ENCODE results near the gene CYP3A5. TPM values are rescaled to one million over a fixed set of nuclear protein-coding genes. Genes with fewer than 3 reads are reported as not detected.
"Not testable (repeated sequence)": the region's sequence is repeated elsewhere in the genome, so short reads cannot be mapped to it uniquely, and the experiment has no call there.

CYP3A5 gene
- total RNA-seq, 4 donors from 2014 or later, result 142 to 543 (median 383) TPM

DNA sequence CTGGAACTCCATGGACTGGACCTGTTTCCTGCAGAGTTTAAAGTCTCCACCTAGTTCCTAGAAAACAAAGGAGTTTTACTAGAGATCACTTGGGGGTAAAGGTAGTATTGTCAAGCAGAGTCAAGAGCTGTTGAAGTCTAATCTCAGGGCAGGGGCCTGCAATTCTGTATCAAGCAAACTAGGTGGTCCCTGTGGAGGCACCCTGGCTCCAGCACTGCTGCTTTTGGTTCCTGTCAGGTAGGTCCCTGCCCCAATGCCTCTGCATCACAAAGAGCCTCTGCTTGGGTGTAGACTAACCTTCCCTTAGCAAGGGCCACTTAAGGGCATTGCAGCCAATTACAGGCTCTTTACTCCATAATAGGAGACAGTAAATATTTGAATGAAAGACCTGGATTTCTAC is 40.5 kb downstream of the CYP3A5 start:
- H3K9me3 ChIP-seq, result no peaks in the 10 kb centered on the region
- TF ChIP-seq POLR2AphosphoS5 (IDR thresholded peaks at IDR 0.05), result no peak
- TF ChIP-seq POLR2A (IDR thresholded peaks at IDR 0.05), result no peak
- TF ChIP-seq, protein P1, sequence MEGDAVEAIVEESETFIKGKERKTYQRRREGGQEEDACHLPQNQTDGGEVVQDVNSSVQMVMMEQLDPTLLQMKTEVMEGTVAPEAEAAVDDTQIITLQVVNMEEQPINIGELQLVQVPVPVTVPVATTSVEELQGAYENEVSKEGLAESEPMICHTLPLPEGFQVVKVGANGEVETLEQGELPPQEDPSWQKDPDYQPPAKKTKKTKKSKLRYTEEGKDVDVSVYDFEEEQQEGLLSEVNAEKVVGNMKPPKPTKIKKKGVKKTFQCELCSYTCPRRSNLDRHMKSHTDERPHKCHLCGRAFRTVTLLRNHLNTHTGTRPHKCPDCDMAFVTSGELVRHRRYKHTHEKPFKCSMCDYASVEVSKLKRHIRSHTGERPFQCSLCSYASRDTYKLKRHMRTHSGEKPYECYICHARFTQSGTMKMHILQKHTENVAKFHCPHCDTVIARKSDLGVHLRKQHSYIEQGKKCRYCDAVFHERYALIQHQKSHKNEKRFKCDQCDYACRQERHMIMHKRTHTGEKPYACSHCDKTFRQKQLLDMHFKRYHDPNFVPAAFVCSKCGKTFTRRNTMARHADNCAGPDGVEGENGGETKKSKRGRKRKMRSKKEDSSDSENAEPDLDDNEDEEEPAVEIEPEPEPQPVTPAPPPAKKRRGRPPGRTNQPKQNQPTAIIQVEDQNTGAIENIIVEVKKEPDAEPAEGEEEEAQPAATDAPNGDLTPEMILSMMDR (IDR thresholded peaks at IDR 0.05), result no peak
- intact Hi-C loops (cut with DNase I; ENCODE audit: low total_unique reads), result no loop called here
- no peak for DNase-seq
- in situ Hi-C loops (cut with MboI; ENCODE audit: low pct_ligation_motif_present in 1 of 4, low pct_unique_long_range_greater_than_20kb in 1 of 4, low sequenced_read_pairs in 3 of 4), result no loop called here
- no peak overlapping the region for H3K27ac ChIP-seq
- H3K4me3 ChIP-seq, result no peak overlapping the region
- no peaks in the 10 kb centered on the region for H3K4me1 ChIP-seq
- no peaks in the 10 kb centered on the region for H3K27me3 ChIP-seq
- H3K36me3 ChIP-seq, result no peaks in the 10 kb centered on the region

DNA sequence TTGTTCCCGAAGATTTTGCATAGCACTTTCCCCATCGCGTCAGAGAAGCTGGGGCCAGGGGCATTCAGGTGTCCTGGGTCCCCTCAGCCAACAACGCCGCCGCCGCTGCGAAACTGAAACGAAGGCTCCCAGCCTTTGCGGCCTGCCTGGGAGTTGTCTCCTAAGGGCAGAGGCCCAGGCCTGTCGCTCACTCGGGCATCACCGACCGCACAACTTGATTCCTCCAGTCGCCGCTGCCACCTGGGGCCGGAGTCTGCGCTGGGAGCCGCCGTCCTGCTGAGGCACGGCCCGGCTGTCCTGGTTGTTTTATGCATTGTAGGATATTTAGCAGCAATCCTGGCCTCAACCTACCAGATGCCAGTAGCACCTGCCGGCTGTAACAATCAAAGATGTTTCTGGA is 41.1 kb downstream of the CYP3A5 start:
- whole genome bisulfite sequencing, 2 donors (ENCODE audit: low coverage in 1 of 2), result 96% methylated on average over 23 of the region's 23 CpGs; no CpG with 5 or more reads in 1 of the 2 donors
- in situ Hi-C loops (cut with MboI; ENCODE audit: low pct_ligation_motif_present in 1 of 4, low pct_unique_long_range_greater_than_20kb in 1 of 4, low sequenced_read_pairs in 3 of 4), result no loop called here
- intact Hi-C loops (cut with DNase I; ENCODE audit: low total_unique reads), result no loop called here

DNA sequence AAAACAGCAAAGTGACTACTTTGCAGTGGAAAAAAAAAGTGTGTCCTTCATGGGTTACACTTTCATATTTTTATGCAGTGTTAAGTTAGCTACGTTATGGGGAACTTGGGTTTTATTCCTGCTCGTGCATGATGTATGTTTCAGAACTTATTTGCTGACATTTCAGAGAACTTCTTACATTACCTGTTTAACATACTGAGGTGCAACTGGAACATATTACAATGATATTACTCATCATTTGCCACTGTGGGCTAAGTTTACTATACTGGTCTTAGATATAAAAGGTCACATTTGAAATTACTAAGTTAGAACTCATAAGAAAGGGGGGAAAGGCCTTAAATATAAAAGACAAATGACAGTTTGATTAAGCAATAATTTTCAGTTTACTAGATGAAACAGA is 42.4 kb downstream of the CYP3A5 start:
- H3K36me3 ChIP-seq; H3K9me3 ChIP-seq; intact Hi-C loops (cut with DNase I; ENCODE audit: low total_unique reads); H3K27me3 ChIP-seq; H3K27ac ChIP-seq; DNase-seq; H3K4me3 ChIP-seq; in situ Hi-C loops (cut with MboI; ENCODE audit: low pct_ligation_motif_present in 1 of 4, low pct_unique_long_range_greater_than_20kb in 1 of 4, low sequenced_read_pairs in 3 of 4); H3K4me1 ChIP-seq: not testable (repeated sequence)
- WGBS, 2 donors (ENCODE audit: low coverage in 1 of 2), result 79 to 82% methylated on average over 2 of the region's 2 CpGs

More for the DNA sequence above, 41.1 kb downstream of the CYP3A5 start:
- no peak overlapping the region for H3K4me3 ChIP-seq
- DNase-seq, result no peak
- H3K27ac ChIP-seq, result no peak overlapping the region
- no peaks in the 10 kb centered on the region for H3K27me3 ChIP-seq
- H3K4me1 ChIP-seq, result no peaks in the 10 kb centered on the region
- H3K36me3 ChIP-seq, result no peaks in the 10 kb centered on the region
- TF ChIP-seq, protein P1 (IDR thresholded peaks at IDR 0.05), result no peak
- TF ChIP-seq EP300 (IDR thresholded peaks at IDR 0.05; ENCODE audit: low read depth) (no peak), POLR2A (IDR thresholded peaks at IDR 0.05) (no peak), POLR2AphosphoS5 (IDR thresholded peaks at IDR 0.05) (no peak)
- no peaks in the 10 kb centered on the region for H3K9me3 ChIP-seq

DNA sequence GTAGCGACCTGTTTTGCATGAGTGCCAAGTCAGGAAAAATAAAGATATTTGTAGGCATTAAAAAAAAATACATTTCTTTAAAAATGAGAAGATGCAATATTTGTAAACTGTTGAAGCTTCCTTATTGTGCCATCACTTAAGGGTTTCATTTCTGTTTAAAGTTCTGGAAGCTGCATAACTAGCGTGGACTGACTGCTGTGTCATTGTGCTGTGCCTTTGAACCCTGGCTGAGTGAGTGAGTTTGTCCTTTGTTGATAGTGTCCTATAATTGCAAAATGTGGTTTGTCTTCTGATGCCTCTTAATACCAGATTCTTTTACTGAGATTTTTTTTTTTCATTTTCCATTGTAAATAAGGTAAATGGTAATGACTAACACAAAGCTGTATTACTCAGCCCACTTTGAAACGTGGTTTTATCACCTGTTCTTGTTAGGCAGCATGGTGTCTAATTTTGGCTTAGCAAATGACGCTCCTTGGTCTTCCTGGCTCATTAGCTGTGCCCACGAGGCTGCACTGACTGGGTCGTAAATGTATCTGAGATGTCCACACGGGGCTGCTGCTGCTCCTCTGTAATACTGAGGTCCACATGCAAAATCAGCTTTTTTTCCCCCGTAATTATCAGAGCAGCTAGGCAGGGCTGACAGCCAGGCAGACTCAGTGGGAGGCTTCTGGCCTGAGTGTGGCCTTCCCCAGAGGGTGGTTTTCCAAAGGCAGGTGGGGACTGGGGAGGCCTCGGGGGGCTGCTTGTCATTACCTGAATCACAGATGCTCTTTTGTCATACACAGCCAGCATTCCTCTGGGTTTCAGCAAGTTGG is 48.3 kb downstream of the CYP3A5 start:
- Histone ChIP-seq H3K4me1 (no peaks in the 10 kb centered on the region), H3K27ac (no peak overlapping the region), H3K27me3 (no peaks in the 10 kb centered on the region), H3K9me3 (no peaks in the 10 kb centered on the region), H3K36me3 (peaks cover 0 to 34% (median 4%) of the 10 kb centered on the region in 4 donors), H3K4me3 (no peak overlapping the region)
- 55 to 73% methylated on average over 4 to 9 of the region's 9 CpGs for WGBS, 2 donors (ENCODE audit: low coverage in 1 of 2)
- TF ChIP-seq, protein P1 (IDR thresholded peaks at IDR 0.05), result no peak
- TF ChIP-seq EP300 (IDR thresholded peaks at IDR 0.05; ENCODE audit: low read depth), result no peak
- TF ChIP-seq POLR2A (IDR thresholded peaks at IDR 0.05), result no peak
- TF ChIP-seq POLR2AphosphoS5 (IDR thresholded peaks at IDR 0.05), result no peak
- DNase-seq, result no peak
- intact Hi-C loops (cut with DNase I; ENCODE audit: low total_unique reads) (no loop called here), in situ Hi-C loops (cut with MboI; ENCODE audit: low pct_ligation_motif_present in 1 of 4, low pct_unique_long_range_greater_than_20kb in 1 of 4, low sequenced_read_pairs in 3 of 4) (no loop called here)

DNA sequence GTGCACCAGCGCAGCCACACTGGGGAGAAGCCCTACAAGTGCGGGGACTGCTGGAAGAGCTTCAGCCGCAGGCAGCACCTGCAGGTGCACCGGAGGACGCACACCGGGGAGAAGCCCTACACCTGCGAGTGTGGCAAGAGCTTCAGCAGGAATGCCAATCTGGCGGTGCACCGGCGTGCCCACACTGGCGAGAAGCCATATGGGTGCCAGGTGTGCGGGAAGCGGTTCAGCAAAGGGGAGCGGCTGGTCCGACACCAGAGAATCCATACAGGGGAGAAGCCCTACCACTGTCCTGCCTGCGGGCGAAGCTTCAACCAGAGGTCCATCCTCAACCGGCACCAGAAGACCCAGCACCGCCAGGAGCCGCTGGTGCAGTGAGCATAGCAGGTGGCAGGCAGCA is 50.2 kb downstream of the CYP3A5 start:
- 91% methylated on average over 20 of the region's 20 CpGs; no CpG with 5 or more reads in 1 of the 2 donors for WGBS, 2 donors (ENCODE audit: low coverage in 1 of 2)
- H3K9me3 ChIP-seq, result no peaks in the 10 kb centered on the region
- DNase-seq, result no peak
- intact Hi-C loops (cut with DNase I; ENCODE audit: low total_unique reads), result no loop called here
- peaks cover 0 to 50% (median 13%) of the 10 kb centered on the region in 4 donors for H3K36me3 ChIP-seq
- H3K27me3 ChIP-seq, result no peaks in the 10 kb centered on the region
- in situ Hi-C loops (cut with MboI; ENCODE audit: low pct_ligation_motif_present in 1 of 4, low pct_unique_long_range_greater_than_20kb in 1 of 4, low sequenced_read_pairs in 3 of 4), result no loop called here
- no peak overlapping the region for H3K27ac ChIP-seq
- no peak for TF ChIP-seq EP300 (IDR thresholded peaks at IDR 0.05; ENCODE audit: low read depth)
- TF ChIP-seq, protein P1 (IDR thresholded peaks at IDR 0.05), result no peak
- no peak for TF ChIP-seq POLR2A (IDR thresholded peaks at IDR 0.05)
- TF ChIP-seq POLR2AphosphoS5 (IDR thresholded peaks at IDR 0.05), result no peak
- H3K4me3 ChIP-seq, result no peak overlapping the region
- no peaks in the 10 kb centered on the region for H3K4me1 ChIP-seq
